ENCODE measurements around the gene HOXA11.

GRCh38 chr7:27163288-27164044 is 21.6 kb downstream of the HOXA11 start:
- TF ChIP-seq CTCF (IDR thresholded peaks at IDR 0.05) = no peak
- no peak for TF ChIP-seq POLR2A (IDR thresholded peaks at IDR 0.05)
